Right atrium auricular region (tissue), 2 donors: Measurements from ENCODE around the gene KCNQ1. TPM values are rescaled to one million over a fixed set of nuclear protein-coding genes. Genes with fewer than 3 reads are reported as not detected.

Source experiments
- DNase-seq: peaks from one replicate; pipeline ENCODE4 v3.0.0-alpha.2; 2019; ENCODE audit warnings: low spot score
- H3K27ac ChIP-seq, 2 donors: fragments of 200-600 bp; sonication (generic); 1 replicate in 1 of 2; 2 replicates in 1 of 2; pipeline ENCODE4 v1.5.1; 2016 to 2019
- H3K27me3 ChIP-seq, 2 donors: fragments of 200-600 bp; sonication (generic); one replicate each; pipeline versions ENCODE4 v1.5.1 to v1.6.0; 2017 to 2019
- H3K36me3 ChIP-seq: fragments of 200-600 bp; sonication (generic); one replicate; pipeline ENCODE4 v1.5.1; 2016
- H3K4me1 ChIP-seq, 2 donors: fragments of 200-600 bp; sonication (generic); one replicate each; pipeline versions ENCODE4 v1.5.1 to v1.6.0; 2017 to 2019
- H3K4me3 ChIP-seq, 2 donors: fragments of 200-600 bp; sonication (generic); 1 replicate in 1 of 2; 2 replicates in 1 of 2; pipeline ENCODE4 v1.5.1; 2017 to 2019; ENCODE audit warnings: mild to moderate bottlenecking in 1 of 2, moderate library complexity in 1 of 2
- H3K9me3 ChIP-seq, 2 donors: fragments of 200-600 bp; sonication (generic); one replicate each; pipeline ENCODE4 v1.5.1; 2019
- total RNA-seq, 2 donors: library from RNA; depleted of rRNA; stranded (reverse); fragments of >200 nt; gene quantifications; one replicate each; pipeline ENCODE4 v1.1.0, GENCODE V29; 2016
- TF ChIP-seq, protein P1 (sequence below), 2 donors: fragments of 200-600 bp; sonication (generic); IDR thresholded peaks; one replicate each; pipeline ENCODE4 v1.5.1; 2019; ENCODE audit warnings: antibody characterized with exemption in 2 of 2

KCNQ1 gene
- total RNA-seq, 2 donors from 2014 or later: 12.7 to 25.1 TPM

DNA sequence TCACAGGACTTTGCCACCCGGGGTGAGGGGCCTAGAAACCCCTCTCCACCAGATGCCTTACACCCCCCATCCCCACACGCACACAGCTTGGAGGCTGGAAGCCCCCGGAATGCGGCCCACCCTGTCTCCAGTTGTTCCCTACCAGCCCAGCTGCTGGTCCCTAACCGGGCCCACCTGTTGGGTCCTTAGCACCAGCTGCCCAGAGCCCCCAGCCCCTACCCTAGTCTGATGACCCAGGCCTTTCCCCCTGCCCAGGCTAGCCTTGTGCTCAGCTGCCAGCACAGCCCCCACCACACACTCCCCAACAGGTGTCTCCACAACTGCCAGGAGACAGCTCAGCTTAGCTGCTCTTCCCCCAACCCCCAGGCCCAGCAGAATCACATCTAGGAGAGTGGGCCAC, 373.7 kb downstream of the KCNQ1 start:
- peaks cover 0 to 21% of the 10 kb centered on the region in 2 donors for H3K9me3 ChIP-seq
- DNase-seq: no peak
- H3K36me3 ChIP-seq: no peaks in the 10 kb centered on the region
- no peaks in the 10 kb centered on the region for H3K4me1 ChIP-seq
- no peaks in the 10 kb centered on the region for H3K27me3 ChIP-seq
- no peak overlapping the region for H3K27ac ChIP-seq
- H3K4me3 ChIP-seq: no peak overlapping the region
- TF ChIP-seq, protein P1, sequence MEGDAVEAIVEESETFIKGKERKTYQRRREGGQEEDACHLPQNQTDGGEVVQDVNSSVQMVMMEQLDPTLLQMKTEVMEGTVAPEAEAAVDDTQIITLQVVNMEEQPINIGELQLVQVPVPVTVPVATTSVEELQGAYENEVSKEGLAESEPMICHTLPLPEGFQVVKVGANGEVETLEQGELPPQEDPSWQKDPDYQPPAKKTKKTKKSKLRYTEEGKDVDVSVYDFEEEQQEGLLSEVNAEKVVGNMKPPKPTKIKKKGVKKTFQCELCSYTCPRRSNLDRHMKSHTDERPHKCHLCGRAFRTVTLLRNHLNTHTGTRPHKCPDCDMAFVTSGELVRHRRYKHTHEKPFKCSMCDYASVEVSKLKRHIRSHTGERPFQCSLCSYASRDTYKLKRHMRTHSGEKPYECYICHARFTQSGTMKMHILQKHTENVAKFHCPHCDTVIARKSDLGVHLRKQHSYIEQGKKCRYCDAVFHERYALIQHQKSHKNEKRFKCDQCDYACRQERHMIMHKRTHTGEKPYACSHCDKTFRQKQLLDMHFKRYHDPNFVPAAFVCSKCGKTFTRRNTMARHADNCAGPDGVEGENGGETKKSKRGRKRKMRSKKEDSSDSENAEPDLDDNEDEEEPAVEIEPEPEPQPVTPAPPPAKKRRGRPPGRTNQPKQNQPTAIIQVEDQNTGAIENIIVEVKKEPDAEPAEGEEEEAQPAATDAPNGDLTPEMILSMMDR (IDR thresholded peaks at IDR 0.05): no peak

- no peaks in the 10 kb centered on the region for H3K4me1 ChIP-seq
- no peaks in the 10 kb centered on the region for H3K36me3 ChIP-seq
- peaks cover 0 to 21% of the 10 kb centered on the region in 2 donors for H3K9me3 ChIP-seq
- TF ChIP-seq, protein P1 (IDR thresholded peaks at IDR 0.05): no peak
- no peaks in the 10 kb centered on the region for H3K27me3 ChIP-seq
- no peak overlapping the region for H3K4me3 ChIP-seq
- H3K27ac ChIP-seq: no peak overlapping the region
- DNase-seq: no peak
Observed at GRCh38 chr11:2819316-2819715, 374.5 kb downstream of the KCNQ1 start.

DNA sequence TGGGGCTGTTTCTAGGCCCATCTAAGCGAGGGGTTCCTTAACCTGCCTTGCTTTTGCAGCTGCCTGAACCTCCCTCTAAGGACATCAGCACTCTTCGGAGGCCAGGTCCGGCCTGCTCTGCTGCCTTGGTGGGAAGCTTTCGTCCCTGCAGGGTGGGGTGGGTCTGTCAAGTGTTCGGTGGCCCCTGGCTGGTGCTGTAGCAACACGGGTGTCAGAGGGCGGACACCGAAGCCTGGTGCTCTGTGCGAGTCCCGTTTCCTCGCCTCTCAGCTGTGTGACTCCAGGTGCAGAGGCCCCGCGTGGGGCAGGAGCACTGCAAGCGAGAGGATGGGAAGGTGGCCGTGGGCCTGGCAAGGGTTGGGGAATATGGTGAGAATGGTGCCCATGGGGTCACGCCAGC, 376.2 kb downstream of the KCNQ1 start:
- no peak overlapping the region for H3K4me3 ChIP-seq
- H3K27me3 ChIP-seq: no peaks in the 10 kb centered on the region
- TF ChIP-seq, protein P1 (IDR thresholded peaks at IDR 0.05): no peak
- no peaks in the 10 kb centered on the region for H3K36me3 ChIP-seq
- peaks cover 0 to 15% of the 10 kb centered on the region in 2 donors for H3K4me1 ChIP-seq
- H3K27ac ChIP-seq: no peak overlapping the region
- no peak for DNase-seq
- H3K9me3 ChIP-seq: peaks cover 0 to 19% of the 10 kb centered on the region in 2 donors

- Histone ChIP-seq H3K36me3 (no peaks in the 10 kb centered on the region), H3K9me3 (peaks cover 0 to 13% of the 10 kb centered on the region in 2 donors), H3K4me3 (no peak overlapping the region), H3K4me1 (peaks cover 0 to 24% of the 10 kb centered on the region in 2 donors), H3K27ac (no peak overlapping the region), H3K27me3 (no peaks in the 10 kb centered on the region)
- TF ChIP-seq, protein P1 (IDR thresholded peaks at IDR 0.05): no peak
- no peak for DNase-seq
Observed at GRCh38 chr11:2821891-2822290, 377.1 kb downstream of the KCNQ1 start.

GRCh38 chr11:2824851-2825250, 380.0 kb downstream of the KCNQ1 start:
- Histone ChIP-seq H3K9me3 (peaks cover 0 to 9% of the 10 kb centered on the region in 2 donors), H3K27me3 (no peaks in the 10 kb centered on the region), H3K27ac (peak overlapping the region; percentile 82 to 85), H3K4me3 (no peak overlapping the region), H3K36me3 (no peaks in the 10 kb centered on the region), H3K4me1 (peaks cover 0 to 37% of the 10 kb centered on the region in 2 donors)
- TF ChIP-seq, protein P1 (IDR thresholded peaks at IDR 0.05): no peak
- peak; percentile 75 for DNase-seq

GRCh38 chr11:2825261-2825888, 380.6 kb downstream of the KCNQ1 start:
- Histone ChIP-seq H3K4me3 (peak overlapping the region in 1 of 2 donors; percentile 10), H3K9me3 (peaks cover 0 to 9% of the 10 kb centered on the region in 2 donors), H3K4me1 (peaks cover 0 to 37% of the 10 kb centered on the region in 2 donors), H3K36me3 (no peaks in the 10 kb centered on the region), H3K27me3 (no peaks in the 10 kb centered on the region), H3K27ac (peak overlapping the region; percentile 82 to 85)
- TF ChIP-seq, protein P1 (IDR thresholded peaks at IDR 0.05): peak in 1 of 2 donors; percentile 33
- peak; percentile 91 for DNase-seq
